Measurements from ENCODE around the gene CTCF. TPM values are rescaled to one million over a fixed set of nuclear protein-coding genes. Genes with fewer than 3 reads are reported as not detected.

The CTCF gene
- total and polyA plus RNA-seq, 10 of the 15 experiments (the other 5 are each of a cell fraction or from before 2014, with no cell fraction given), result 9.1 to 55.0 (median 41.8) TPM

- H3K9ac ChIP-seq (ENCODE audit: control insufficient read depth, insufficient read depth, low read length), result peak overlapping the region; percentile 61; the same call in 1 of the 2 replicates
- intact Hi-C loops (cut with micrococcal nuclease; ENCODE audit: unreplicated experiment) (loop anchor here (5.0 kb wide), 1 partner anchor 175 kb away; no protein-coding TSS in a partner anchor), in situ Hi-C loops (cut with MboI) (no loop called here)
- ChIA-PET SMC1A (ENCODE audit: uncharacterized antibody, unreplicated experiment) (interaction anchor here (0.6 to 3.0 kb wide), 11 partner anchors 9 to 186 kb away, joined by 3 to 20 read pairs (median 4); partner anchors contain the start of genes ATP6V0D1 and RIPOR1), RAD21 (ENCODE audit: unreplicated experiment) (interaction anchor here (0.7 to 3.1 kb wide), 11 partner anchors 22 to 268 kb away, joined by 3 to 27 read pairs (median 5); partner anchors contain the start of genes ATP6V0D1, CARMIL2 and GFOD2), POLR2A (interaction anchor here (0.5 to 1.3 kb wide), 7 partner anchors 15 to 347 kb away, joined by 3 to 12 read pairs (median 4); partner anchors contain the start of gene GFOD2), CTCF (interaction anchor here (0.6 to 11.9 kb wide), 27 partner anchors 9 to 268 kb away, joined by 3 to 196 read pairs (median 3); partner anchors contain the start of genes ATP6V0D1, CARMIL2 and RANBP10)
- H3K27me3 ChIP-seq (replicated peaks in 1 of 2; ENCODE audit: control insufficient read depth in 2 of 2, insufficient read depth in 2 of 2, low read length in 1 of 2), result no peaks in the 10 kb centered on the region
- H3K4me1 ChIP-seq (ENCODE audit: control insufficient read depth, insufficient read depth, low read length), result peaks cover 30% of the 10 kb centered on the region
- ATAC-seq (no peak; the same call in 2 of the 3 replicates), DNase-seq (ENCODE audit: low read depth, low spot score) (no peak), FAIRE-seq (no peak)
- peak overlapping the region; percentile 76 for H2AFZ ChIP-seq (ENCODE audit: control insufficient read depth, low read depth, low read length)
- peak overlapping the region; percentile 88; the same call in 1 of the 2 replicates for H3K4me3 ChIP-seq
- WGBS (ENCODE audit: insufficient coverage, insufficient replicate concordance, low lambda C conversion rate, missing lambda C conversion rate), result 6% methylated on average over 8 of the region's 10 CpGs
- no peaks in the 10 kb centered on the region for H3K9me3 ChIP-seq (replicated peaks; ENCODE audit: control insufficient read depth, insufficient read depth, low read length)
- H3K27ac ChIP-seq (ENCODE audit: control insufficient read depth, insufficient read depth), result peak overlapping the region; percentile 18; the same call in 1 of the 2 replicates
- no peaks in the 10 kb centered on the region for H3K36me3 ChIP-seq (ENCODE audit: control insufficient read depth in 2 of 2, insufficient read depth in 2 of 2, low read length in 1 of 2)
- no peaks in the 10 kb centered on the region for H4K20me1 ChIP-seq (ENCODE audit: control insufficient read depth, insufficient read depth)
- H3K79me2 ChIP-seq (ENCODE audit: control insufficient read depth, insufficient read depth, low read length), result no peaks in the 10 kb centered on the region
- H3K4me2 ChIP-seq (ENCODE audit: control insufficient read depth, insufficient read depth), result peak overlapping the region; percentile 95
- TF ChIP-seq PAX5 (IDR thresholded peaks at IDR 0.05; ENCODE audit: borderline replicate concordance, low read depth, low read length), result no peak
- TF ChIP-seq, protein P1, sequence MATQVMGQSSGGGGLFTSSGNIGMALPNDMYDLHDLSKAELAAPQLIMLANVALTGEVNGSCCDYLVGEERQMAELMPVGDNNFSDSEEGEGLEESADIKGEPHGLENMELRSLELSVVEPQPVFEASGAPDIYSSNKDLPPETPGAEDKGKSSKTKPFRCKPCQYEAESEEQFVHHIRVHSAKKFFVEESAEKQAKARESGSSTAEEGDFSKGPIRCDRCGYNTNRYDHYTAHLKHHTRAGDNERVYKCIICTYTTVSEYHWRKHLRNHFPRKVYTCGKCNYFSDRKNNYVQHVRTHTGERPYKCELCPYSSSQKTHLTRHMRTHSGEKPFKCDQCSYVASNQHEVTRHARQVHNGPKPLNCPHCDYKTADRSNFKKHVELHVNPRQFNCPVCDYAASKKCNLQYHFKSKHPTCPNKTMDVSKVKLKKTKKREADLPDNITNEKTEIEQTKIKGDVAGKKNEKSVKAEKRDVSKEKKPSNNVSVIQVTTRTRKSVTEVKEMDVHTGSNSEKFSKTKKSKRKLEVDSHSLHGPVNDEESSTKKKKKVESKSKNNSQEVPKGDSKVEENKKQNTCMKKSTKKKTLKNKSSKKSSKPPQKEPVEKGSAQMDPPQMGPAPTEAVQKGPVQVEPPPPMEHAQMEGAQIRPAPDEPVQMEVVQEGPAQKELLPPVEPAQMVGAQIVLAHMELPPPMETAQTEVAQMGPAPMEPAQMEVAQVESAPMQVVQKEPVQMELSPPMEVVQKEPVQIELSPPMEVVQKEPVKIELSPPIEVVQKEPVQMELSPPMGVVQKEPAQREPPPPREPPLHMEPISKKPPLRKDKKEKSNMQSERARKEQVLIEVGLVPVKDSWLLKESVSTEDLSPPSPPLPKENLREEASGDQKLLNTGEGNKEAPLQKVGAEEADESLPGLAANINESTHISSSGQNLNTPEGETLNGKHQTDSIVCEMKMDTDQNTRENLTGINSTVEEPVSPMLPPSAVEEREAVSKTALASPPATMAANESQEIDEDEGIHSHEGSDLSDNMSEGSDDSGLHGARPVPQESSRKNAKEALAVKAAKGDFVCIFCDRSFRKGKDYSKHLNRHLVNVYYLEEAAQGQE (IDR thresholded peaks at IDR 0.05; ENCODE audit: low read depth, low read length), result no peak
- no peak for TF ChIP-seq SUZ12 (IDR thresholded peaks at IDR 0.05; ENCODE audit: unreplicated experiment)
- no peak for TF ChIP-seq SMAD5 (IDR thresholded peaks at IDR 0.05; ENCODE audit: low read depth)
- TF ChIP-seq ZNF592 (IDR thresholded peaks at IDR 0.05), result no peak
- no peak for TF ChIP-seq RBBP5 (conservative IDR thresholded peaks at IDR 0.05)
- no peak for TF ChIP-seq NFXL1 (IDR thresholded peaks at IDR 0.05; ENCODE audit: borderline replicate concordance)
- TF ChIP-seq CEBPZ (IDR thresholded peaks at IDR 0.05; ENCODE audit: low read depth, low read length), result no peak
- no TSS peak for BruUV-seq (replicated peaks)
Measured at GRCh38 chr16:67667453-67667816, 105.1 kb downstream of the CTCF start.
